Neuronal stem cell (in vitro differentiated cells): ENCODE measurements around the gene B3GNT9.
A peak's percentile ranks its signal among the peaks of the same experiment; 100 is the strongest.

Experiments
- DNase-seq: peaks from one replicate; pipeline ENCODE4 v3.0.0-alpha.2; 2013; ENCODE audit warnings: low spot score
- H2AFZ ChIP-seq: one replicate; pipeline ENCODE4 v1.6.1; 2013; ENCODE audit warnings: mild to moderate bottlenecking, low read length, inconsistent platforms
- H2AK5ac ChIP-seq: 2 replicates; pipeline ENCODE4 v1.6.1; 2013; ENCODE audit warnings: low read depth, mild to moderate bottlenecking, inconsistent platforms, low read length, moderate library complexity, mixed read lengths
- H2BK120ac ChIP-seq: 2 replicates; pipeline ENCODE4 v1.6.1; 2013; ENCODE audit warnings: low read depth, mild to moderate bottlenecking, inconsistent platforms, low read length, moderate library complexity, mixed read lengths
- H2BK12ac ChIP-seq: one replicate; pipeline ENCODE4 v1.6.1; 2013; ENCODE audit warnings: low read length, inconsistent platforms
- H2BK15ac ChIP-seq: 2 replicates; pipeline ENCODE4 v1.6.1; 2013; ENCODE audit warnings: mild to moderate bottlenecking, low read length, inconsistent platforms, mixed read lengths
- H2BK5ac ChIP-seq: one replicate; pipeline ENCODE4 v1.6.1; 2013; ENCODE audit warnings: inconsistent platforms, mild to moderate bottlenecking, low read length, moderate library complexity
- H3K14ac ChIP-seq: one replicate; pipeline ENCODE4 v1.6.1; 2013; ENCODE audit warnings: low read length, inconsistent platforms
- H3K18ac ChIP-seq: 2 replicates; pipeline ENCODE4 v1.6.1; 2013; ENCODE audit warnings: low read length, inconsistent platforms
- H3K23ac ChIP-seq: 2 replicates; pipeline ENCODE4 v1.6.1; 2013; ENCODE audit warnings: low read depth, mild to moderate bottlenecking, mixed read lengths, low read length, inconsistent platforms; ENCODE audit not compliant: poor library complexity
- H3K27ac ChIP-seq: replicated peaks from 3 replicates; pipeline ENCODE4 v1.5.1; 2013; ENCODE audit warnings: low read length, inconsistent platforms
- H3K27me3 ChIP-seq, 3 experiments: 2 replicates each; pipeline ENCODE4 v1.6.1; 2013; ENCODE audit warnings: low read length in 3 of 3, mild to moderate bottlenecking in 2 of 3, inconsistent platforms in 1 of 3, low read depth in 1 of 3, mixed read lengths in 1 of 3, moderate library complexity in 1 of 3; ENCODE audit not compliant: control insufficient read depth in 3 of 3, insufficient read depth in 3 of 3
- H3K36me3 ChIP-seq, 2 donors: replicated peaks in 1 of 2; 2 replicates each; pipeline ENCODE4 v1.6.1; 2013; ENCODE audit warnings: low read length in 2 of 2; ENCODE audit not compliant: control insufficient read depth in 2 of 2, insufficient read depth in 2 of 2
- H3K4ac ChIP-seq: 2 replicates; pipeline ENCODE4 v1.6.1; 2013; ENCODE audit warnings: inconsistent platforms, mild to moderate bottlenecking, low read length, moderate library complexity
- H3K4me1 ChIP-seq, 2 donors: 1 replicate in 1 of 2; 2 replicates in 1 of 2; pipeline ENCODE4 v1.6.1; 2013; ENCODE audit warnings: low read length in 2 of 2, low read depth in 1 of 2; ENCODE audit not compliant: control insufficient read depth in 2 of 2, insufficient read depth in 1 of 2
- H3K4me2 ChIP-seq: one replicate; pipeline ENCODE4 v1.6.1; 2013; ENCODE audit warnings: mild to moderate bottlenecking, low read length, inconsistent platforms; ENCODE audit not compliant: insufficient read depth, poor library complexity, severe bottlenecking
- H3K4me3 ChIP-seq, 2 donors: 2 replicates each; pipeline ENCODE4 v1.5.1; 2013; ENCODE audit warnings: low read length in 2 of 2, mild to moderate bottlenecking in 2 of 2, inconsistent platforms in 1 of 2, moderate library complexity in 1 of 2
- H3K79me1 ChIP-seq: one replicate; pipeline ENCODE4 v1.6.1; 2013; ENCODE audit warnings: low read depth, mild to moderate bottlenecking, inconsistent platforms, low read length, moderate library complexity
- H3K9ac ChIP-seq: one replicate; pipeline ENCODE4 v1.6.1; 2013; ENCODE audit warnings: mild to moderate bottlenecking, low read depth, low read length, inconsistent platforms; ENCODE audit not compliant: poor library complexity
- H3K9me3 ChIP-seq, 2 donors: replicated peaks in 1 of 2; 2 replicates each; pipeline versions ENCODE3 to v1.6.1; 2013; ENCODE audit warnings: low read length in 2 of 2, mild to moderate bottlenecking in 2 of 2, inconsistent platforms in 1 of 2, low read depth in 1 of 2, mixed read lengths in 1 of 2, moderate library complexity in 1 of 2; ENCODE audit not compliant: control insufficient read depth in 2 of 2, insufficient read depth in 1 of 2
- H4K8ac ChIP-seq: one replicate; pipeline ENCODE4 v1.6.1; 2013; ENCODE audit warnings: low read depth, mild to moderate bottlenecking, inconsistent platforms, low read length, moderate library complexity
- H4K91ac ChIP-seq: one replicate; pipeline ENCODE4 v1.6.1; 2013; ENCODE audit warnings: low read length, low read depth, mild to moderate bottlenecking, inconsistent platforms; ENCODE audit not compliant: poor library complexity
- WGBS, 2 donors: extraction: QIAGEN DNeasy Blood & Tissue Kit; methylation state at CpG; one replicate each; pipeline ENCODE4 v1.1.7; 2013; ENCODE audit warnings: missing lambda C conversion rate in 2 of 2, mixed read lengths in 1 of 2; ENCODE audit not compliant: insufficient read length in 2 of 2, insufficient replicate concordance in 1 of 2; ENCODE audit errors: extremely low coverage in 2 of 2; 5-methylcytosine and 5-hydroxymethylcytosine counted together

B3GNT9 gene

GRCh38 chr16:67169011-67169451 is 18.2 kb upstream of the B3GNT9 start:
- H3K36me3 ChIP-seq, result no peaks in the 10 kb centered on the region
- H3K23ac ChIP-seq, result no peak overlapping the region
- no peak overlapping the region for H3K4ac ChIP-seq
- H3K9me3 ChIP-seq, result peaks cover 0 to 4% of the 10 kb centered on the region in 2 donors
- no peak overlapping the region for H4K91ac ChIP-seq
- peak overlapping the region; percentile 32 for H2BK5ac ChIP-seq
- no peak overlapping the region for H3K9ac ChIP-seq
- H3K14ac ChIP-seq, result no peak overlapping the region
- no peak for DNase-seq
- no peak overlapping the region for H2BK120ac ChIP-seq
- H3K4me1 ChIP-seq, result peaks cover 14 to 22% of the 10 kb centered on the region in 2 donors
- no peak overlapping the region for H3K4me2 ChIP-seq
- H4K8ac ChIP-seq, result no peak overlapping the region
- H2AFZ ChIP-seq, result peak overlapping the region; percentile 87
- no peak overlapping the region for H2BK12ac ChIP-seq
- peak overlapping the region; percentile 71 for H2AK5ac ChIP-seq
- H3K18ac ChIP-seq, result peak overlapping the region; percentile 6
- no peak overlapping the region for H3K4me3 ChIP-seq
- no peaks in the 10 kb centered on the region for H3K79me1 ChIP-seq
- peaks cover 52 to 94% (median 63%) of the 10 kb centered on the region in 3 experiments for H3K27me3 ChIP-seq
- no CpG with 5 or more reads among the region's 9 CpGs for WGBS, 2 donors
- H3K27ac ChIP-seq, result no peak overlapping the region
- H2BK15ac ChIP-seq, result no peak overlapping the region

GRCh38 chr16:67167588-67167987 is 16.8 kb upstream of the B3GNT9 start:
- H3K27ac ChIP-seq, result no peak overlapping the region
- no peak overlapping the region for H2AFZ ChIP-seq
- H2BK12ac ChIP-seq, result no peak overlapping the region
- H3K27me3 ChIP-seq, result peaks cover 61 to 96% (median 68%) of the 10 kb centered on the region in 3 experiments
- H3K4me3 ChIP-seq, result no peak overlapping the region
- peak overlapping the region; percentile 81 for H2AK5ac ChIP-seq
- no peak overlapping the region for H4K91ac ChIP-seq
- H2BK15ac ChIP-seq, result peak overlapping the region; percentile 83
- no peak overlapping the region for H3K4ac ChIP-seq
- no peak overlapping the region for H3K14ac ChIP-seq
- H3K36me3 ChIP-seq, result no peaks in the 10 kb centered on the region
- peaks cover 4% of the 10 kb centered on the region for H3K79me1 ChIP-seq
- peaks cover 0 to 4% of the 10 kb centered on the region in 2 donors for H3K9me3 ChIP-seq
- no peak overlapping the region for H4K8ac ChIP-seq
- H2BK120ac ChIP-seq, result no peak overlapping the region
- no CpG with 5 or more reads among the region's 7 CpGs for WGBS, 2 donors
- H3K18ac ChIP-seq, result peak overlapping the region; percentile 48
- H3K4me2 ChIP-seq, result no peak overlapping the region
- H3K23ac ChIP-seq, result peak overlapping the region; percentile 55
- no peak for DNase-seq
- peaks cover 21 to 25% of the 10 kb centered on the region in 2 donors for H3K4me1 ChIP-seq
- peak overlapping the region; percentile 13 for H2BK5ac ChIP-seq
- peak overlapping the region; percentile 21 for H3K9ac ChIP-seq

GRCh38 chr16:67166598-67167168 is 15.9 kb upstream of the B3GNT9 start:
- H2AK5ac ChIP-seq, result peak overlapping the region; percentile 70
- peak overlapping the region; percentile 8 for H3K23ac ChIP-seq
- no peak for DNase-seq
- H3K9ac ChIP-seq, result no peak overlapping the region
- H2BK15ac ChIP-seq, result no peak overlapping the region
- no peak overlapping the region for H3K4ac ChIP-seq
- H3K4me2 ChIP-seq, result no peak overlapping the region
- no peak overlapping the region for H2BK5ac ChIP-seq
- H4K8ac ChIP-seq, result no peak overlapping the region
- H3K4me1 ChIP-seq, result peaks cover 21 to 25% of the 10 kb centered on the region in 2 donors
- H3K27ac ChIP-seq, result no peak overlapping the region
- no peak overlapping the region for H4K91ac ChIP-seq
- no peak overlapping the region for H3K4me3 ChIP-seq
- no peak overlapping the region for H3K18ac ChIP-seq
- H2BK12ac ChIP-seq, result no peak overlapping the region
- H2AFZ ChIP-seq, result no peak overlapping the region
- WGBS, 2 donors, result no CpG with 5 or more reads among the region's 5 CpGs
- H3K9me3 ChIP-seq, result peaks cover 0 to 5% of the 10 kb centered on the region in 2 donors
- H2BK120ac ChIP-seq, result no peak overlapping the region
- H3K36me3 ChIP-seq, result no peaks in the 10 kb centered on the region
- H3K27me3 ChIP-seq, result peaks cover 65 to 96% (median 77%) of the 10 kb centered on the region in 3 experiments
- peaks cover 4% of the 10 kb centered on the region for H3K79me1 ChIP-seq
- no peak overlapping the region for H3K14ac ChIP-seq

- H3K18ac ChIP-seq, result no peak overlapping the region
- H3K79me1 ChIP-seq, result peaks cover 4% of the 10 kb centered on the region
- no peak overlapping the region for H4K8ac ChIP-seq
- H3K4me2 ChIP-seq, result no peak overlapping the region
- no peak overlapping the region for H3K4me3 ChIP-seq
- no peak overlapping the region for H2BK5ac ChIP-seq
- H3K27ac ChIP-seq, result no peak overlapping the region
- DNase-seq, result no peak
- H3K14ac ChIP-seq, result no peak overlapping the region
- H3K9ac ChIP-seq, result no peak overlapping the region
- no peak overlapping the region for H2BK15ac ChIP-seq
- H3K9me3 ChIP-seq, result peaks cover 0 to 8% of the 10 kb centered on the region in 2 donors
- peak overlapping the region; percentile 70 for H2AK5ac ChIP-seq
- H3K4ac ChIP-seq, result no peak overlapping the region
- no peaks in the 10 kb centered on the region for H3K36me3 ChIP-seq
- peaks cover 70 to 96% (median 83%) of the 10 kb centered on the region in 3 experiments for H3K27me3 ChIP-seq
- peaks cover 21 to 24% of the 10 kb centered on the region in 2 donors for H3K4me1 ChIP-seq
- no peak overlapping the region for H4K91ac ChIP-seq
- WGBS, 2 donors, result no CpG with 5 or more reads among the region's 18 CpGs
- peak overlapping the region; percentile 72 for H2AFZ ChIP-seq
- no peak overlapping the region for H3K23ac ChIP-seq
- no peak overlapping the region for H2BK120ac ChIP-seq
- H2BK12ac ChIP-seq, result peak overlapping the region; percentile 90
These were observed 15.3 kb upstream of the B3GNT9 start for GRCh38 chr16:67166110-67166547.
